ENCODE measurements around the gene AKAP11. TPM values are rescaled to one million over a fixed set of nuclear protein-coding genes. Genes with fewer than 3 reads are reported as not detected.
A peak's percentile ranks its signal among the peaks of the same experiment; 100 is the strongest.

The AKAP11 gene
- total RNA-seq, 1 donor from 2014 or later: 30.6 TPM

DNA sequence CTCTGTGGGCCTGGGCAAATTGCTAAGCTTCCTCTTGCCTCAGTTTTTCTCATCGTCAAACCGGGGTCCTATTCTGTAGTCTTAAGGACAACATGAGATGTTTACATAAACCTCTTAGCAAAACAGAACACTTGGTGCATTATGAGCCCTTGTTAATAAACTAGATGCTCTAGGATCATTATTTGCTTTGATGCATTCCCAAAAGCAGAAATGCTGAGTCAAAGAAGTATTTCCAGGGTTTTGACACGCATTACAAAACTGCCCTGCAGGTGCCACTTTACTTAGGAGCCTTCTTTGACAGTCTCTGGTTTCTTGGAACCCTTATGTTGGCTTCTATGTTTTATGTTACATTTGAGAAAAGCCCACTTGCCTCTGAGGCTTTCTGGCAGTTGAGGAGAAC is 12.1 kb downstream of the AKAP11 start:
- Mint-ChIP-seq H3K27ac (peak overlapping the region; percentile 95), H3K4me1 (ENCODE audit: low read depth) (peaks cover 26% of the 10 kb centered on the region), H3K9me3 (ENCODE audit: low read depth) (no peaks in the 10 kb centered on the region), H3K27me3 (no peaks in the 10 kb centered on the region), H3K4me3 (ENCODE audit: low read depth) (no peak overlapping the region), H3K36me3 (ENCODE audit: insufficient read depth) (peaks cover 21% of the 10 kb centered on the region)
- no peak for DNase-seq (ENCODE audit: low spot score, unreplicated experiment)
- TF ChIP-seq, protein P1, sequence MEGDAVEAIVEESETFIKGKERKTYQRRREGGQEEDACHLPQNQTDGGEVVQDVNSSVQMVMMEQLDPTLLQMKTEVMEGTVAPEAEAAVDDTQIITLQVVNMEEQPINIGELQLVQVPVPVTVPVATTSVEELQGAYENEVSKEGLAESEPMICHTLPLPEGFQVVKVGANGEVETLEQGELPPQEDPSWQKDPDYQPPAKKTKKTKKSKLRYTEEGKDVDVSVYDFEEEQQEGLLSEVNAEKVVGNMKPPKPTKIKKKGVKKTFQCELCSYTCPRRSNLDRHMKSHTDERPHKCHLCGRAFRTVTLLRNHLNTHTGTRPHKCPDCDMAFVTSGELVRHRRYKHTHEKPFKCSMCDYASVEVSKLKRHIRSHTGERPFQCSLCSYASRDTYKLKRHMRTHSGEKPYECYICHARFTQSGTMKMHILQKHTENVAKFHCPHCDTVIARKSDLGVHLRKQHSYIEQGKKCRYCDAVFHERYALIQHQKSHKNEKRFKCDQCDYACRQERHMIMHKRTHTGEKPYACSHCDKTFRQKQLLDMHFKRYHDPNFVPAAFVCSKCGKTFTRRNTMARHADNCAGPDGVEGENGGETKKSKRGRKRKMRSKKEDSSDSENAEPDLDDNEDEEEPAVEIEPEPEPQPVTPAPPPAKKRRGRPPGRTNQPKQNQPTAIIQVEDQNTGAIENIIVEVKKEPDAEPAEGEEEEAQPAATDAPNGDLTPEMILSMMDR (IDR thresholded peaks at IDR 0.05; ENCODE audit: unreplicated experiment): no peak

DNA sequence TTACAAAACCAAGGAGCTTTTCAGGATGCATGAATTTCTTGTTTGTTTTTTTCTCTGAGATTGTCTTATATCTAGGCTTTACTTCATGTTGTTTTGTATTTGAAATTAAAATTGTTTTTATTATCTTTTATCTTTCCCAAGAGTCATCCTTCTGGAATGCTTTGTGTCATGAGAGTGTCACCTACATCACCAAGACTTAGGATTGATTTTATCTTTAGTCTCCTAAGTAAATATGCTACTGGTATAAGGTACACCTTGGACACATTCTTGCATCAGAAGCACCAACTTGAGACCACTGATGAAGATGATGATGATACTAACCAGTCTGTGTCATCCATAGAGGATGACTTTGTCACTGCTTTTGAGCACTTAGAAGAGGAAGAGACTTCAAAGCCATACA is 26.4 kb downstream of the AKAP11 start:
- Mint-ChIP-seq H3K27ac (no peak overlapping the region), H3K9me3 (ENCODE audit: low read depth) (no peaks in the 10 kb centered on the region), H3K36me3 (ENCODE audit: insufficient read depth) (peaks cover 53% of the 10 kb centered on the region), H3K4me3 (ENCODE audit: low read depth) (no peak overlapping the region), H3K4me1 (ENCODE audit: low read depth) (peaks cover 5% of the 10 kb centered on the region), H3K27me3 (no peaks in the 10 kb centered on the region)
- TF ChIP-seq, protein P1 (IDR thresholded peaks at IDR 0.05; ENCODE audit: unreplicated experiment): no peak
- DNase-seq (ENCODE audit: low spot score, unreplicated experiment): no peak

DNA sequence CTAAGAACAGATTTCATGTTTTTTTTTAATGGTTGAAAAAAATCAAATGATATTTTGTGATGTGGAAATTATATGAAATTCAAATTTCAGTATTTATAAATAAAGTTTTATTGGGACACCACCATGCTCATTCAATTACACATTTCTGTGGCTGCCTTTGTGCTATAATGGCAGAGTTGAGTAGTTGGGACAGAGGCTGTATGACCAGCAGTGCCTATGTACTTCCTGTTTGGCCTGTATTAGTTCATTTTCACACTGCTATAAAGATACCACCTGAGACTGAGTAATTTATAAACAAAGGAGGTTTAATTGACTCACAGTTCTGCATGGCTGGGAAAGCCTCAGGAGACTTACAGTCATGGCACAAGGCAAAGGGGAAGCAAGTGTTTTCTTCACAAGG is 33.6 kb downstream of the AKAP11 start:
- TF ChIP-seq, protein P1 (IDR thresholded peaks at IDR 0.05; ENCODE audit: unreplicated experiment): no peak

DNA sequence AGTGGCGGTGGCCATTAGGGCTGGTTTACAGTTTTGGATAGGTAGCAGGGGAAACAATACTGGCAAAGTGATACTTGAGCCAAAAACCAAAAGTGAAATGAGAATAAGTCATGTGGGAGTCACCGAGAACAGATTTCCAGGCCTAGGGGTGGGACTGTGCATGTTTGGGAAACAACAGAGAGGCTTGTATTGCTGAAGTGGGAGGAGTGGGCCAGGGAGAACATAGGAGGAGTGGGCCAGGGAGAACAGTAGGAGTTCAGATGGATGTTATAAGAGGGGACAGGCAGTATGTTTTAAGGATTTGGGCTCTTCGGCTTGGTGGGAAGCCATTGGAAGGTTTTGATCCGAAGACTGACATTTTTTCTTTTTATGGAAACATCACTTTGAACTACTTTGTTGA is 35.5 kb downstream of the AKAP11 start:
- DNase-seq (ENCODE audit: low spot score, unreplicated experiment): no peak
- Mint-ChIP-seq H3K4me1 (ENCODE audit: low read depth) (peaks cover 6% of the 10 kb centered on the region), H3K4me3 (ENCODE audit: low read depth) (no peak overlapping the region), H3K9me3 (ENCODE audit: low read depth) (no peaks in the 10 kb centered on the region), H3K27me3 (no peaks in the 10 kb centered on the region), H3K36me3 (ENCODE audit: insufficient read depth) (peaks cover 43% of the 10 kb centered on the region), H3K27ac (no peak overlapping the region)
- TF ChIP-seq, protein P1 (IDR thresholded peaks at IDR 0.05; ENCODE audit: unreplicated experiment): no peak

More for the DNA sequence above, 33.6 kb downstream of the AKAP11 start:
- Mint-ChIP-seq H3K27ac (no peak overlapping the region), H3K36me3 (ENCODE audit: insufficient read depth) (peaks cover 53% of the 10 kb centered on the region), H3K4me3 (ENCODE audit: low read depth) (no peak overlapping the region), H3K9me3 (ENCODE audit: low read depth) (no peaks in the 10 kb centered on the region), H3K27me3 (no peaks in the 10 kb centered on the region), H3K4me1 (ENCODE audit: low read depth) (peaks cover 5% of the 10 kb centered on the region)
- no peak for DNase-seq (ENCODE audit: low spot score, unreplicated experiment)

DNA sequence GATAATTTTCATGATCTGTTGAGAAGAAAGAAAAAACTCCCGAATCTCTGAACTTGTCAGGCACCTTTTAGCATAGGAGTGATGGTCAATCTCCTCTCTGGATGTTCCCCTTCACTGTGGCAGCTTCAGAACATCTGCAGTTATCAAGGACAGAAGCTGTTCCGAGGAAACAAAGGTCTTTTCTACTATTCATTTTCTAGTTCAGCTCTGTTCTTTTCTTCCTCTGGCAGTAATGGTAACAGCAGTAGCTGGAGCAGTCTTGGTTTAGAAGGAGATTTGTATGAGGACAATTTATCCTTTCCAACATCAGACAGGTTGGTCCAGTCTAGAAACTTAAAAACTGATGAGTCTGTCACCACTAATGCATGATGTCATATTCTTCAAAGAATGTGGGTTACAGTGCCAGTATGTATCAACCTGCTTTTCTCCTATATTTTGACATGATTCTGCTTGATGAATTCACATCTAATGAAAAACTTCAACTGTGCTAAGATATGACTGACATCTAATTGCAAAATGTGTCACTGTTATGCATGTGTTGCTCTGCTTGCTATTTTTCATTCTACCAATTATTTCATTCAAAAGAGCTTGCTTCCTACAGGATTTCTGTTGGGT is 41.0 kb downstream of the AKAP11 start:
- no peak for DNase-seq (ENCODE audit: low spot score, unreplicated experiment)
- Mint-ChIP-seq H3K27ac (no peak overlapping the region), H3K27me3 (no peaks in the 10 kb centered on the region), H3K4me3 (ENCODE audit: low read depth) (no peak overlapping the region), H3K4me1 (ENCODE audit: low read depth) (peaks cover 3% of the 10 kb centered on the region), H3K9me3 (ENCODE audit: low read depth) (no peaks in the 10 kb centered on the region), H3K36me3 (ENCODE audit: insufficient read depth) (peaks cover 22% of the 10 kb centered on the region)
- TF ChIP-seq, protein P1 (IDR thresholded peaks at IDR 0.05; ENCODE audit: unreplicated experiment): no peak

All from progenitor cell of endocrine pancreas (in vitro differentiated cells).